DND-41 (cell line): Measurements from ENCODE around the gene ACRV1.

ENCODE experiments used
- ATAC-seq: fragments of 200-7000 bp; cut with Tn5 transposase; 3 replicates; pipeline ENCODE4 v1.9.1; 2021; ENCODE audit warnings: low read depth; ENCODE audit not compliant: insufficient read depth
- DNase-seq: peaks from one replicate; pipeline ENCODE4 v3.0.0-alpha.2; 2020
- H2AFZ ChIP-seq: 2 replicates; pipeline ENCODE4 v1.6.0; 2012; ENCODE audit warnings: low read depth, low read length
- H3K27ac ChIP-seq: 2 replicates; pipeline ENCODE4 v1.5.1; 2012; ENCODE audit warnings: low read length, inconsistent platforms
- H3K27me3 ChIP-seq: fragments of 200-600 bp; sonication (generic); 2 replicates; pipeline ENCODE4 v1.6.0; 2012; ENCODE audit warnings: low read length, mild to moderate bottlenecking, inconsistent platforms; ENCODE audit not compliant: insufficient read depth, poor library complexity
- H3K36me3 ChIP-seq: 2 replicates; pipeline ENCODE4 v1.5.1; 2012; ENCODE audit warnings: low read length, inconsistent platforms; ENCODE audit not compliant: insufficient read depth
- H3K4me1 ChIP-seq: 2 replicates; pipeline ENCODE4 v1.5.1; 2012; ENCODE audit warnings: mild to moderate bottlenecking, low read length; ENCODE audit not compliant: insufficient read depth
- H3K4me2 ChIP-seq: 2 replicates; pipeline ENCODE4 v1.6.0; 2012; ENCODE audit warnings: mild to moderate bottlenecking, moderate library complexity, low read length, inconsistent platforms; ENCODE audit not compliant: insufficient read depth
- H3K4me3 ChIP-seq, 2 experiments: fragments of 200-600 bp in 1 of 2; shearing (Covaris generic) in 1 of 2; 2 replicates each; pipeline ENCODE4 v1.5.1; 2012 to 2016; ENCODE audit warnings: inconsistent platforms in 2 of 2, low read length in 2 of 2, mild to moderate bottlenecking in 2 of 2, low read depth in 1 of 2, moderate library complexity in 1 of 2
- H3K79me2 ChIP-seq: 2 replicates; pipeline ENCODE4 v1.6.0; 2012; ENCODE audit warnings: low read length, inconsistent platforms; ENCODE audit not compliant: insufficient read depth
- H3K9ac ChIP-seq: 2 replicates; pipeline ENCODE4 v1.6.0; 2012; ENCODE audit warnings: low read depth, mild to moderate bottlenecking, inconsistent platforms, low read length, moderate library complexity
- H3K9me3 ChIP-seq: 2 replicates; pipeline ENCODE4 v1.5.1; 2012; ENCODE audit warnings: low read length, moderate library complexity, mild to moderate bottlenecking, inconsistent platforms; ENCODE audit not compliant: insufficient read depth, severe bottlenecking
- H4K20me1 ChIP-seq: 2 replicates; pipeline ENCODE4 v1.6.0; 2012; ENCODE audit warnings: low read length; ENCODE audit not compliant: insufficient read depth
- CTCF ChIP-seq: IDR thresholded peaks from 2 replicates; pipeline ENCODE4 v1.5.1; 2012; ENCODE audit warnings: borderline replicate concordance, low read length, moderate library complexity, mild to moderate bottlenecking; ENCODE audit not compliant: poor library complexity, severe bottlenecking; ENCODE audit errors: extremely low read depth
- EZH2 ChIP-seq: IDR thresholded peaks from 3 replicates; pipeline ENCODE4 v1.6.1; 2012; ENCODE audit warnings: borderline replicate concordance, low read depth, mild to moderate bottlenecking, moderate library complexity, low read length, inconsistent platforms; ENCODE audit not compliant: severe bottlenecking

The ACRV1 gene

GRCh38 chr11:125671561-125671960, 9.1 kb downstream of the ACRV1 start:
- Histone ChIP-seq H4K20me1 (peaks cover 14% of the 10 kb centered on the region; the same call in 1 of the 2 replicates), H3K4me1 (no peaks in the 10 kb centered on the region), H3K36me3 (peaks cover 84% of the 10 kb centered on the region), H3K4me2 (no peak overlapping the region), H3K27me3 (no peaks in the 10 kb centered on the region), H3K27ac (no peak overlapping the region), H3K9me3 (no peaks in the 10 kb centered on the region), H3K4me3 (no peak overlapping the region), H2AFZ (no peak overlapping the region), H3K9ac (no peak overlapping the region), H3K79me2 (peaks cover 18% of the 10 kb centered on the region; the same call in 1 of the 2 replicates)
- DNase-seq = no peak
- no peak for ATAC-seq
- TF ChIP-seq EZH2 = no peak
- no peak for TF ChIP-seq CTCF

GRCh38 chr11:125670172-125670571, 10.5 kb downstream of the ACRV1 start:
- DNase-seq (no peak), ATAC-seq (no peak)
- Histone ChIP-seq H3K4me2 (no peak overlapping the region), H3K36me3 (peaks cover 82% of the 10 kb centered on the region), H2AFZ (no peak overlapping the region), H3K4me3 (no peak overlapping the region), H3K9ac (no peak overlapping the region), H3K4me1 (no peaks in the 10 kb centered on the region), H3K79me2 (peaks cover 31% of the 10 kb centered on the region), H3K9me3 (no peaks in the 10 kb centered on the region), H4K20me1 (peaks cover 19% of the 10 kb centered on the region; the same call in 1 of the 2 replicates), H3K27ac (no peak overlapping the region), H3K27me3 (no peaks in the 10 kb centered on the region)
- TF ChIP-seq CTCF = no peak
- TF ChIP-seq EZH2 = no peak

- TF ChIP-seq CTCF (no peak), EZH2 (no peak)
These were observed 13.5 kb downstream of the ACRV1 start for GRCh38 chr11:125667151-125667550.

More at GRCh38 chr11:125667151-125667550, 13.5 kb downstream of the ACRV1 start:
- H3K9ac ChIP-seq = no peak overlapping the region
- no peak overlapping the region for H3K27ac ChIP-seq
- H3K4me2 ChIP-seq = no peak overlapping the region
- H3K9me3 ChIP-seq = no peaks in the 10 kb centered on the region
- no peaks in the 10 kb centered on the region for H3K27me3 ChIP-seq
- H3K79me2 ChIP-seq = peaks cover 56% of the 10 kb centered on the region
- DNase-seq (no peak), ATAC-seq (no peak)
- H4K20me1 ChIP-seq = peaks cover 21% of the 10 kb centered on the region; the same call in 1 of the 2 replicates
- H3K36me3 ChIP-seq = peaks cover 83% of the 10 kb centered on the region
- H2AFZ ChIP-seq = no peak overlapping the region
- H3K4me1 ChIP-seq = no peaks in the 10 kb centered on the region
- no peak overlapping the region for H3K4me3 ChIP-seq
